HPDE6-E6E7 (cell line): Measurements from ENCODE around the gene MUC5AC.
"Not testable (repeated sequence)": the region's sequence is repeated elsewhere in the genome, so short reads cannot be mapped to it uniquely, and the experiment has no call there.

Experiments used
- DNase-seq: peaks from one replicate; pipeline ENCODE4 v3.0.0; 2011; ENCODE audit warnings: missing footprints; ENCODE audit errors: extremely low spot score

MUC5AC gene

GRCh38 chr11:1157645-1158591, at the start of gene MUC5AC:
Gene MUC5AC, plus strand, starts transcription at chr11:1157953. Its CDS starts 47 bp downstream, at chr11:1158000.
- no peak for DNase-seq

GRCh38 chr11:1108246-1108900, 49.4 kb upstream of the MUC5AC start:
- DNase-seq = no peak

GRCh38 chr11:1109101-1109917, 48.4 kb upstream of the MUC5AC start:
- DNase-seq = no peak

GRCh38 chr11:1109918-1110705, 47.6 kb upstream of the MUC5AC start:
- no peak for DNase-seq

GRCh38 chr11:1111545-1112212, 46.1 kb upstream of the MUC5AC start:
- no peak for DNase-seq

GRCh38 chr11:1112351-1113191, 45.2 kb upstream of the MUC5AC start:
- no peak for DNase-seq

- DNase-seq = no peak
Measured at GRCh38 chr11:1113405-1114201, 44.1 kb upstream of the MUC5AC start.

GRCh38 chr11:1115292-1115691, 42.5 kb upstream of the MUC5AC start:
- not testable (repeated sequence) for DNase-seq

- DNase-seq = no peak
Measured at GRCh38 chr11:1116104-1116503, 41.6 kb upstream of the MUC5AC start.

- DNase-seq = no peak
Measured at GRCh38 chr11:1116666-1117390, 40.9 kb upstream of the MUC5AC start.

GRCh38 chr11:1117992-1118391, 39.8 kb upstream of the MUC5AC start:
- DNase-seq = no peak

GRCh38 chr11:1118755-1119603, 38.8 kb upstream of the MUC5AC start:
- no peak for DNase-seq

GRCh38 chr11:1119604-1120146, 38.1 kb upstream of the MUC5AC start:
- no peak for DNase-seq

GRCh38 chr11:1120532-1121330, 37.0 kb upstream of the MUC5AC start:
- DNase-seq = no peak

- DNase-seq = no peak
Measured at GRCh38 chr11:1121331-1121812, 36.4 kb upstream of the MUC5AC start.
